ENCODE results near the gene MAGEA3. TPM values are rescaled to one million over a fixed set of nuclear protein-coding genes. Genes with fewer than 3 reads are reported as not detected.
"Not testable (repeated sequence)": the region's sequence is repeated elsewhere in the genome, so short reads cannot be mapped to it uniquely, and the experiment has no call there.

Gene MAGEA3, protein sequence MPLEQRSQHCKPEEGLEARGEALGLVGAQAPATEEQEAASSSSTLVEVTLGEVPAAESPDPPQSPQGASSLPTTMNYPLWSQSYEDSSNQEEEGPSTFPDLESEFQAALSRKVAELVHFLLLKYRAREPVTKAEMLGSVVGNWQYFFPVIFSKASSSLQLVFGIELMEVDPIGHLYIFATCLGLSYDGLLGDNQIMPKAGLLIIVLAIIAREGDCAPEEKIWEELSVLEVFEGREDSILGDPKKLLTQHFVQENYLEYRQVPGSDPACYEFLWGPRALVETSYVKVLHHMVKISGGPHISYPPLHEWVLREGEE
- polyA plus RNA-seq (2013, experiment 1 of 2), result not detected
- polyA plus RNA-seq (2013, experiment 2 of 2), result not detected

DNA sequence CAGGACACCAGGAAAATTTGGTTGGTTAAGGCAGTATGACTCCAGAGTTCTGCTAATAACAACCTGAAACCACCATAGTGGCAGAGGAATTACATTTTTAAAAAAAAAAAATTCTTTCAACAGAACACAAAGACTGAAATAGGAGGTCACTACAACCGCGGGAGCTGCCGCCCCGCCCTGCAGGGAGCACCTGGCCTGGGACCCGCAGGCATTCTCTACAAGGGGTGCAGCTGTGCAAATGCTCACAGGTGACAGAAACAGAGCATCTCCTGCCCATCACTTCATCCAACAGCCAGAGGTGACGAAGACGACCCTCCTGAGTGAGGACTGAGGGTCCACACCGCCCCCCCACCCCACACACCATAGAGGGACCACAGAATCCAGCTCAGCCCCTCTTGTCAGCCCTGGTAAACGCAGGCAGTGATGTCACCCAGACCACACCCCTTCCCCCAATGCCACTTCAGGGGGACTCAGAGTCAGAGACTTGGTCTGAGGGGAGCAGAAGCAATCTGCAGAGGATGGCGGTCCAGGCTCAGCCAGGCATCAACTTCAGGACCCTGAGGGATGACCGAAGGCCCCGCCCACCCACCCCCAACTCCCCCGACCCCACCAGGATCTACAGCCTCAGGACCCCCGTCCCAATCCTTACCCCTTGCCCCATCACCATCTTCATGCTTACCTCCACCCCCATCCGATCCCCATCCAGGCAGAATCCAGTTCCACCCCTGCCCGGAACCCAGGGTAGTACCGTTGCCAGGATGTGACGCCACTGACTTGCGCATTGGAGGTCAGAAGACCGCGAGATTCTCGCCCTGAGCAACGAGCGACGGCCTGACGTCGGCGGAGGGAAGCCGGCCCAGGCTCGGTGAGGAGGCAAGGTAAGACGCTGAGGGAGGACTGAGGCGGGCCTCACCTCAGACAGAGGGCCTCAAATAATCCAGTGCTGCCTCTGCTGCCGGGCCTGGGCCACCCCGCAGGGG lies at the start of gene MAGEA3:
MAGEA3 (plus strand) TSS at position 843 of the 980 bp plus-strand sequence. CDS start 2,039 bp downstream, outside the sequence.
- H2AFZ ChIP-seq (ENCODE audit: low read depth, low read length); H2BK12ac ChIP-seq (ENCODE audit: low read length in 2 of 2); H4K91ac ChIP-seq (ENCODE audit: low read length); H3K27ac ChIP-seq (ENCODE audit: low read length, poor library complexity, severe bottlenecking); H2BK15ac ChIP-seq (ENCODE audit: low read depth, poor library complexity, severe bottlenecking); H2BK5ac ChIP-seq (ENCODE audit: low read depth, low read length, poor library complexity, severe bottlenecking); H3K36me3 ChIP-seq (ENCODE audit: control insufficient read depth in 1 of 2, insufficient read depth in 2 of 2, low read depth in 1 of 2, low read length in 2 of 2); H4K8ac ChIP-seq (ENCODE audit: low read length); H3K9me3 ChIP-seq (ENCODE audit: control insufficient read depth, low read length); H3K4ac ChIP-seq (ENCODE audit: low read depth in 1 of 2, low read length in 2 of 2); H3K4me1 ChIP-seq (ENCODE audit: control insufficient read depth, insufficient read depth, low read depth, low read length); H3K23ac ChIP-seq (ENCODE audit: low read length in 2 of 2); H3K4me3 ChIP-seq (ENCODE audit: insufficient read depth in 1 of 2, low read depth in 1 of 2, low read length in 2 of 2); H3K9ac ChIP-seq (ENCODE audit: low read length); H3K18ac ChIP-seq (ENCODE audit: low read depth in 1 of 2, low read length in 2 of 2); H3K14ac ChIP-seq (ENCODE audit: low read length in 2 of 2); H3K79me1 ChIP-seq (replicated peaks; ENCODE audit: low read length, poor library complexity, severe bottlenecking); DNase-seq; H3K4me2 ChIP-seq (ENCODE audit: low read length, poor library complexity, severe bottlenecking); H2AK5ac ChIP-seq (ENCODE audit: low read length, severe bottlenecking); H3K27me3 ChIP-seq (ENCODE audit: control insufficient read depth in 1 of 2, insufficient read depth in 1 of 2, low read length in 2 of 2); H2BK120ac ChIP-seq (ENCODE audit: low read depth, low read length): not testable (repeated sequence)
- WGBS, result no CpG with 5 or more reads among the region's 34 CpGs

DNA sequence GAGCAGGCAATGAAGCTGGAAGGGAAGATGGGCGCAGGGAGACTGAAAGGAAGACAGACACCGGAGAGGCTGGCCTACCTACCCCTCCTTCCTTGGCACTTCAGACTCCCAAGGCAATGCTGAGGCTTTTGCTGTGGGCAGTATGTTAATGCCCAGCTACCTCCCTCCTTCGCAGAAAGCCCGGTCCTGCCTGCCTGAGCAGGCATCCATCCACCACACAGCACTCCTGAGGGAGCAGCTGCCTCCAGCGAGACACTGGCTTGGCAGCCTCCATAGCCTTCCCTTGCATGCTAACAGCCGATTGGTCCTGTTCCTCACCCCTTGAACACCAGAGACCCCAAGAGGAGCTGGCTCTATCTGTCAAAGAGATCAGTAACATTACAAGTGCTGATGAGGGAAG lies 46.5 kb upstream of the MAGEA3 start:
- Histone ChIP-seq H2AK5ac (ENCODE audit: low read length, severe bottlenecking) (no peak overlapping the region), H3K27me3 (ENCODE audit: control insufficient read depth in 1 of 2, insufficient read depth in 1 of 2, low read length in 2 of 2) (peaks cover 0 to 53% of the 10 kb centered on the region in 2 experiments), H3K4me3 (ENCODE audit: insufficient read depth in 1 of 2, low read depth in 1 of 2, low read length in 2 of 2) (no peak overlapping the region), H3K4me2 (ENCODE audit: low read length, poor library complexity, severe bottlenecking) (no peak overlapping the region), H3K14ac (ENCODE audit: low read length in 2 of 2) (no peak overlapping the region), H4K91ac (ENCODE audit: low read length) (no peak overlapping the region), H3K79me1 (replicated peaks; ENCODE audit: low read length, poor library complexity, severe bottlenecking) (no peaks in the 10 kb centered on the region), H3K27ac (ENCODE audit: low read length, poor library complexity, severe bottlenecking) (no peak overlapping the region), H3K18ac (ENCODE audit: low read depth in 1 of 2, low read length in 2 of 2) (no peak overlapping the region), H3K23ac (ENCODE audit: low read length in 2 of 2) (no peak overlapping the region), H2BK15ac (ENCODE audit: low read depth, poor library complexity, severe bottlenecking) (no peak overlapping the region), H3K4ac (ENCODE audit: low read depth in 1 of 2, low read length in 2 of 2) (no peak overlapping the region), H3K9me3 (ENCODE audit: control insufficient read depth, low read length) (peaks cover 3% of the 10 kb centered on the region), H2AFZ (ENCODE audit: low read depth, low read length) (no peak overlapping the region), H4K8ac (ENCODE audit: low read length) (no peak overlapping the region), H3K9ac (ENCODE audit: low read length) (no peak overlapping the region), H3K36me3 (ENCODE audit: control insufficient read depth in 1 of 2, insufficient read depth in 2 of 2, low read depth in 1 of 2, low read length in 2 of 2) (no peaks in the 10 kb centered on the region), H2BK5ac (ENCODE audit: low read depth, low read length, poor library complexity, severe bottlenecking) (no peak overlapping the region), H3K4me1 (ENCODE audit: control insufficient read depth, insufficient read depth, low read depth, low read length) (no peaks in the 10 kb centered on the region), H2BK120ac (ENCODE audit: low read depth, low read length) (no peak overlapping the region), H2BK12ac (ENCODE audit: low read length in 2 of 2) (no peak overlapping the region)
- 82% methylated on average over 4 of the region's 6 CpGs for WGBS
- DNase-seq, result no peak

- H4K8ac ChIP-seq (ENCODE audit: low read length), result no peak overlapping the region
- no peak overlapping the region for H2BK5ac ChIP-seq (ENCODE audit: low read depth, low read length, poor library complexity, severe bottlenecking)
- no peak overlapping the region for H2BK15ac ChIP-seq (ENCODE audit: low read depth, poor library complexity, severe bottlenecking)
- no peak overlapping the region for H3K4me2 ChIP-seq (ENCODE audit: low read length, poor library complexity, severe bottlenecking)
- H3K27me3 ChIP-seq (ENCODE audit: control insufficient read depth in 1 of 2, insufficient read depth in 1 of 2, low read length in 2 of 2), result peaks cover 0 to 50% of the 10 kb centered on the region in 2 experiments
- no peak overlapping the region for H3K23ac ChIP-seq (ENCODE audit: low read length in 2 of 2)
- H3K79me1 ChIP-seq (replicated peaks; ENCODE audit: low read length, poor library complexity, severe bottlenecking), result no peaks in the 10 kb centered on the region
- H3K27ac ChIP-seq (ENCODE audit: low read length, poor library complexity, severe bottlenecking), result no peak overlapping the region
- H4K91ac ChIP-seq (ENCODE audit: low read length), result no peak overlapping the region
- no peak overlapping the region for H2AFZ ChIP-seq (ENCODE audit: low read depth, low read length)
- no peak overlapping the region for H3K4ac ChIP-seq (ENCODE audit: low read depth in 1 of 2, low read length in 2 of 2)
- H3K14ac ChIP-seq (ENCODE audit: low read length in 2 of 2), result no peak overlapping the region
- H2AK5ac ChIP-seq (ENCODE audit: low read length, severe bottlenecking), result no peak overlapping the region
- H3K9ac ChIP-seq (ENCODE audit: low read length), result no peak overlapping the region
- H3K18ac ChIP-seq (ENCODE audit: low read depth in 1 of 2, low read length in 2 of 2), result no peak overlapping the region
- DNase-seq, result no peak
- no peaks in the 10 kb centered on the region for H3K4me1 ChIP-seq (ENCODE audit: control insufficient read depth, insufficient read depth, low read depth, low read length)
- H3K36me3 ChIP-seq (ENCODE audit: control insufficient read depth in 1 of 2, insufficient read depth in 2 of 2, low read depth in 1 of 2, low read length in 2 of 2), result no peaks in the 10 kb centered on the region
- no peak overlapping the region for H2BK12ac ChIP-seq (ENCODE audit: low read length in 2 of 2)
- H3K4me3 ChIP-seq (ENCODE audit: insufficient read depth in 1 of 2, low read depth in 1 of 2, low read length in 2 of 2), result no peak overlapping the region
- no peak overlapping the region for H2BK120ac ChIP-seq (ENCODE audit: low read depth, low read length)
- H3K9me3 ChIP-seq (ENCODE audit: control insufficient read depth, low read length), result peaks cover 3% of the 10 kb centered on the region
- WGBS, result 89% methylated on average over 16 of the region's 16 CpGs
Measured at GRCh38 chrX:152652467-152652866, 46.1 kb upstream of the MAGEA3 start.

- no peak overlapping the region for H2AK5ac ChIP-seq (ENCODE audit: low read length, severe bottlenecking)
- H3K27ac ChIP-seq (ENCODE audit: low read length, poor library complexity, severe bottlenecking), result no peak overlapping the region
- no peak overlapping the region for H3K4me2 ChIP-seq (ENCODE audit: low read length, poor library complexity, severe bottlenecking)
- no peaks in the 10 kb centered on the region for H3K36me3 ChIP-seq (ENCODE audit: control insufficient read depth in 1 of 2, insufficient read depth in 2 of 2, low read depth in 1 of 2, low read length in 2 of 2)
- no peak overlapping the region for H3K4ac ChIP-seq (ENCODE audit: low read depth in 1 of 2, low read length in 2 of 2)
- no peak overlapping the region for H4K8ac ChIP-seq (ENCODE audit: low read length)
- no peak overlapping the region for H2BK15ac ChIP-seq (ENCODE audit: low read depth, poor library complexity, severe bottlenecking)
- no peaks in the 10 kb centered on the region for H3K9me3 ChIP-seq (ENCODE audit: control insufficient read depth, low read length)
- H2BK5ac ChIP-seq (ENCODE audit: low read depth, low read length, poor library complexity, severe bottlenecking), result no peak overlapping the region
- no peak overlapping the region for H2BK120ac ChIP-seq (ENCODE audit: low read depth, low read length)
- WGBS, result 100% methylated on average over 1 of the region's 4 CpGs
- peaks cover 0 to 34% of the 10 kb centered on the region in 2 experiments for H3K27me3 ChIP-seq (ENCODE audit: control insufficient read depth in 1 of 2, insufficient read depth in 1 of 2, low read length in 2 of 2)
- no peak overlapping the region for H4K91ac ChIP-seq (ENCODE audit: low read length)
- H3K9ac ChIP-seq (ENCODE audit: low read length), result no peak overlapping the region
- H3K4me3 ChIP-seq (ENCODE audit: insufficient read depth in 1 of 2, low read depth in 1 of 2, low read length in 2 of 2), result no peak overlapping the region
- DNase-seq, result no peak
- H3K79me1 ChIP-seq (replicated peaks; ENCODE audit: low read length, poor library complexity, severe bottlenecking), result no peaks in the 10 kb centered on the region
- no peak overlapping the region for H2AFZ ChIP-seq (ENCODE audit: low read depth, low read length)
- no peak overlapping the region for H3K14ac ChIP-seq (ENCODE audit: low read length in 2 of 2)
- H3K4me1 ChIP-seq (ENCODE audit: control insufficient read depth, insufficient read depth, low read depth, low read length), result no peaks in the 10 kb centered on the region
- no peak overlapping the region for H2BK12ac ChIP-seq (ENCODE audit: low read length in 2 of 2)
- no peak overlapping the region for H3K18ac ChIP-seq (ENCODE audit: low read depth in 1 of 2, low read length in 2 of 2)
- no peak overlapping the region for H3K23ac ChIP-seq (ENCODE audit: low read length in 2 of 2)
Measured at GRCh38 chrX:152656087-152656486, 42.5 kb upstream of the MAGEA3 start.
